ENCODE measurements around the gene PDCD1LG2.
"Not testable (repeated sequence)": the region's sequence is repeated elsewhere in the genome, so short reads cannot be mapped to it uniquely, and the experiment has no call there.

PDCD1LG2 gene

DNA sequence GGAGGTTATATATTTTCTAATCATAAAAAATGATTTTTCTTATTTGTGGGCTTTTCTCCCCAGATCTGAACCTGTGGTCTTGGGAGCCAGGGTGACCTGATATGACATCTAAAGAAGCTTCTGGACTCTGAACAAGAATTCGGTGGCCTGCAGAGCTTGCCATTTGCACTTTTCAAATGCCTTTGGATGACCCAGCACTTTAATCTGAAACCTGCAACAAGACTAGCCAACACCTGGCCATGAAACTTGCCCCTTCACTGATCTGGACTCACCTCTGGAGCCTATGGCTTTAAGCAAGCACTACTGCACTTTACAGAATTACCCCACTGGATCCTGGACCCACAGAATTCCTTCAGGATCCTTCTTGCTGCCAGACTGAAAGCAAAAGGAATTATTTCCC is 59.6 kb downstream of the PDCD1LG2 start:
- no peak for DNase-seq

GRCh38 chr9:5571629-5572232 is 61.4 kb downstream of the PDCD1LG2 start:
- DNase-seq: no peak

DNA sequence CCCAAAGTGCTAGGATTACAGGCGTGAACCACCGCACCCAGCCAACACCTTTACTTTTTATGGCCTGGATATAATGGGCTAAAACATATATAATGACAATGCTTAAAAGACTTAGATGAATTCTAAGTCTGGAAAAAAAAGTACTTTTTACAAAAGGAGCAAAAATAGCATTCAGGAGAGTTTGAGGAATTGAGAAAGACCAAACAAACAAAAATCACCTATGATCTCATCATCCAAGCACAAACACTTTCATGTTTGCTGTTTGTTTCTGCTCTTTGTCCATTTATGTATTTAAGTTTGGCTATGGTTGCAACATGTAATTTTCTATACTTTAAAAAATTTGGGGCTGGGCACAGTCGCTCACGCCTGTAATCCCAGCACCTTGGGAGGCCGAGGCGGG is 63.8 kb downstream of the PDCD1LG2 start:
- no peak for DNase-seq

- DNase-seq: no peak
Measured at GRCh38 chr9:5575000-5575399, 64.7 kb downstream of the PDCD1LG2 start.

- DNase-seq: no peak
Measured at GRCh38 chr9:5577225-5577624, 66.9 kb downstream of the PDCD1LG2 start.

- DNase-seq: no peak
Measured at GRCh38 chr9:5578018-5578697, 67.8 kb downstream of the PDCD1LG2 start.

- DNase-seq: no peak
Measured at GRCh38 chr9:5578698-5579085, 68.4 kb downstream of the PDCD1LG2 start.

GRCh38 chr9:5579881-5580280 is 69.5 kb downstream of the PDCD1LG2 start:
- no peak for DNase-seq

DNA sequence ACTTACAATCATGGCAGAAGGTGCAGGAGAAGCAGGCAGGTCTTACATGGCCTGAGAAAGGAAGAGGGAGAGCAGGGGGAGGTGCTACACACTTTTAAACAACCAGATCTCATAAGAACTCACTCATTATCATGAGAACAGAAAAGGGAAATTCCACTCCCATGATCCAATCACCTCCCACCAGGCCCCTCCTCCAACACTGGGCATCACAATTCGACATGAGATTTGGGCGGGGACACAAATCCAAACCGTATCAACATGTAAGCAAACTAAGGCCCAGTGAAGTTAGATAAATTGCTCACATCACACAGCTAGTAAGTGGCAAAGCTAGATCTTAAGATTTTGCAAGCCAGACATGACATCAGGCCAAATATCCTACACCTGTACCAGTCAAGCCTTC is 70.3 kb downstream of the PDCD1LG2 start:
- DNase-seq: no peak

DNA sequence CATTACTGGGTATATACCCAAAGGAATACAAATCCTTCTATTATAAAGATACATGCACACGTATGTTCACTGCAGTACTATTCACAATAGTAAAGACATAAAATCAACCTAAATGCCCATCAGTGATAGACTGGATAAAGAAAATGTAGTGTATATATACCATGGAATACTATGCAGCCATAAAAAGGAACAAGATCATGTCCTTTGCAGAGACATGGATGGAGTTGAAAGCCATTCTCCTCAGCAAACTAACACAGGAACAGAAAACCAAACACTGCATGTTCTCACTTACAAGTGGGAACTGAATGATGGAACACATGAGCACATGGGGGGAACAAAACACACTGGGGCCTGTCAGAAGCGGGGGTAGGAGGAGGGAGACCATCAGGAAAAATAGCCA is 71.4 kb downstream of the PDCD1LG2 start:
- not testable (repeated sequence) for DNase-seq

GRCh38 chr9:5582835-5583195 is 72.5 kb downstream of the PDCD1LG2 start:
- no peak for DNase-seq

GRCh38 chr9:5586391-5586802 is 76.1 kb downstream of the PDCD1LG2 start:
- DNase-seq: no peak

DNA sequence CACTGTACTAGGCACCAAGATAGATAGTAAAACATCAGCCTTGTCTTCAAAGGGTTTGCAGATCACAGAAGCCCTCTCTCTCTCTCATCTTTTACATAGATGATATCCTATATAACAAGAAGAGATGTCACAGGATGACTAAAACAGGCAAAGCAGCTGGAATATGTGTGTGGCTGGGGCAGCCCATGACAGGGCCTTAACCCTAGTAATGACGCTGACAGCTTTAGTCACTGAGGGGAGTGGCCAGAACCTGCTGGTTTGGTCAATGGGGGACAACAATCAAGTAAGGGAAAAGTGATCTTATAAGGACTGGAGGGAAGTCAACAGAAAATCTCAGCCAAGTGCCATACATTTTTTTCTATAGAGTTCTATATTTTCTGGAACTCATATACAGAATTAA is 76.7 kb downstream of the PDCD1LG2 start:
- no peak for DNase-seq

DNA sequence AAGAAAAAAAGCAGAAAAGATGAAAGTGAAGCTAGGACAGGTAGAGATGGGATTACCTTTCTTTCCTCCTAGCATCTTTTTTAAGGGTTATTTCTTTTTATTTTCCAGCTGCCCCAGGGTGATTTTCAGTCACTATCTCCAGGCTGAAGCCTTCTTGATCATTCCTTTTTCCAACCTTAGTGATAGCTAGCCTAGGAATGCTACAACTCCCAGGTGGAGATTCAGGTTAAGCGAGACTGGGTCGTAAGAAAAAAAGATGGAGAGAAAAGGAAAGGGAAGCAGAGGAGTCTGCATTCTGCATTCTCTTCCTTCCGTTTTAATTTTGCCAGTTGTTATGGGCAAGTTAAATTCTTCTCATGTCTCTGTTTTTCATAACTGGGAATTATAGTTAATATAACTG is 81.9 kb downstream of the PDCD1LG2 start:
- no peak for DNase-seq

DNA sequence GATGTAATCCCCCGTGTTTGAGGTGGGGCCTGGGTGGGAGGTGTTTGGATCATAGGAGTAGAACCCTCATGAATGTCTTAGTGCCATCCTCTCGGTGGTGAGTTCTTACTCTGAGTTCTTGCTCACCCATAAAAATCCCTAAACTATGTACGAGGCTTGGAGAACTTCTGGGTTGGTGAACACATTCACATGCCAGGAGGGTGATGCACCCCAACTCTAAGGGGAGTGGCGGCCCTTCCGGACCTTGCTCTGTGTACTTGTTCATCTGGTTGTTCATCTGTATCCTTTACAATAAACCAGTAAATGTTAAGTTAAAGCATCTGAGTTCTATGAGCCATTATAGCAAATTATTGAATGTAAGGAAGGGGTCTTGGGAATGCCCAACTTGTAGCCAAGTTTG is 82.6 kb downstream of the PDCD1LG2 start:
- DNase-seq: no peak

DNA sequence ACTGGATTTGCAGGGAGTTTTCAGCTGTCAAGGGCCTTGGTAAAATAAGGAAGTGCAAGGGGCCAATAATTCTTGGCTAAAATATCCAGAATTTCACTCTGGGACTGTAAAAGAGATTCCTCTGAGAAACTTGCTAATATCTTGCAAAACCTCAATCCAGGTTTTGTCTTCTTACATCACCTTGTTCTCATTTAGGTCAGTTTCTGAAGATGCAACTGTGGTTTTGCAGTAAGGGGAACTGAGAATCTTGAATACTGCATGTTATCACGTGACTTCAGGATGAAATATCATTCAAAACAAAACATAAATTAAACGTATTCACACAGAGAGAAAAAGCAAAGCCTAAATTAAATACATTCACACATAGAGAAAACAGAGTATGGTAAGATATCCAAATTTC is 83.6 kb downstream of the PDCD1LG2 start:
- DNase-seq: no peak

DNA sequence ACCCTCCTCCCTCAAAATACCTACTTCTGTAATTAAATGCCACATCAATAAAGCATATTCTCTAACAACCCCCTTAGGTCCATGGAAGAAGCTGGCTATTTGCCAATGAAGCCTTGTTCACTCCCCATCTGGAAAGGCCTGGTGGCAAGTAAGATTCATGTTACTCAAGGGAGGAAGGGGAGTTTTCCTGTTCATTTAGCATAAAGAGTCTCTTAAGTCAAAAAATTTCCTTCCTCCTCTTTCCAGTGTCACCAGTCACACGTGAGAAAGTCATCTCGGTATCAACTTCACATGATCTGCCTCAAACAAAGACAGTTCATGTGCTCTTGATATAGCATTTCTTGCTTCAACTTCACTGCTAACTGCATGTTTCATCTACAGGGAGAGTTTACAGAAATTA is 85.8 kb downstream of the PDCD1LG2 start:
- no peak for DNase-seq

GRCh38 chr9:5608298-5609225 is 98.2 kb downstream of the PDCD1LG2 start:
- no peak for DNase-seq

DNA sequence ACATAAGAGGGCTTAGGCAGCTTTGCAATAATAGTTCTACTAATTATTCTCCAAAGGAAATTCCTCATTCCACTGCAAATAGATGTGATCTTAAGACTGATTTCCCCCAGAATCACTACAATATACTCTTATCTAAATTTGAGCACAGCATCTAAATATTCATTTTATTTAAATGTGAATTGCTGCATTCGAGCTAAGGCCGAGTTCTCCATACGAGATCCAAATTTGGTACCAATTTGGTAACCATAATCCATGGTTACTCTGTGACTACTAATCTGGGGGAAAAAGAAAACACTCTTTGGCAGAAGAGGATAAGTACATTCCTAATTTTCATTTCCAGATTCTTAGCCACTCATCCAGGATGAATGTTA is 98.9 kb downstream of the PDCD1LG2 start:
- DNase-seq: no peak

DNA sequence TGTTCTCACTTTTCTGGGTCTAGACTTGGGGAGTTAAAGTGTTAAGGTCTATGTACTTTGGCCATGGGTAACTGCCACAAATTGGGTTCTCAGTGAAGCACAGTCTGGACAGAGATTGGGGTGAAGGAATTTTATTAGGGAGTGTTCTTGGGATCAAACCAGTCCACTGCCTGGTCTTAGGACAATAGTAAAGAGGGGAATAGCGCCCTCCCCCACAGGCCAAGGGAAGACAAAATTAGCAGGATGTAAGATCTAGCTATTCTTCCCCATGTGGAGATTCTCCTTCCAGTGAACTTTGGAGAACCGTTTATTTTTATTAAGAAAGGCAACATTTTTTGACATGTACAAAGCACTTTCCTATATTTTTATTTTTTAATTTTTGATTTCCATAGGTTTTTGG is 100.2 kb downstream of the PDCD1LG2 start:
- no peak for DNase-seq

GRCh38 chr9:5611321-5612184 is 101.2 kb downstream of the PDCD1LG2 start:
- DNase-seq: no peak

- no peak for DNase-seq
Measured at GRCh38 chr9:5612185-5612530, 101.8 kb downstream of the PDCD1LG2 start.

GRCh38 chr9:5614192-5614591 is 103.9 kb downstream of the PDCD1LG2 start:
- DNase-seq: no peak
